RKO (cell line): ENCODE results near the gene CACNG7.
A peak's percentile ranks its signal among the peaks of the same experiment; 100 is the strongest.
"Not testable (repeated sequence)": the region's sequence is repeated elsewhere in the genome, so short reads cannot be mapped to it uniquely, and the experiment has no call there.

ENCODE experiments used
- DNase-seq: peaks from one replicate; pipeline ENCODE4 v3.0.0-alpha.2; 2016; ENCODE audit warnings: low spot score

CACNG7 gene

GRCh38 chr19:53906211-53907192 is 2.6 kb upstream of the CACNG7 start:
- DNase-seq: peak; percentile 51

- no peak for DNase-seq
Observed at GRCh38 chr19:53907193-53907581, 1.9 kb upstream of the CACNG7 start.

- DNase-seq: no peak
Observed at GRCh38 chr19:53907690-53908089, 1.4 kb upstream of the CACNG7 start.

GRCh38 chr19:53908106-53908934 is 758 bp upstream of the CACNG7 start:
- no peak for DNase-seq

GRCh38 chr19:53909471-53910169 is 542 bp downstream of the CACNG7 start:
- no peak for DNase-seq

GRCh38 chr19:53910170-53910518 is 1.1 kb downstream of the CACNG7 start:
- no peak for DNase-seq

GRCh38 chr19:53912653-53913052 is 3.6 kb downstream of the CACNG7 start:
- DNase-seq: no peak

- no peak for DNase-seq
Observed at GRCh38 chr19:53915000-53915399, 5.9 kb downstream of the CACNG7 start.

GRCh38 chr19:53916004-53916403 is 6.9 kb downstream of the CACNG7 start:
- DNase-seq: no peak

GRCh38 chr19:53917356-53917755 is 8.3 kb downstream of the CACNG7 start:
- no peak for DNase-seq

- peak; percentile 78 for DNase-seq
Observed at GRCh38 chr19:53927739-53928138, 18.7 kb downstream of the CACNG7 start.

- DNase-seq: no peak
Observed at GRCh38 chr19:53936029-53936428, 27.0 kb downstream of the CACNG7 start.

GRCh38 chr19:53942001-53942786 is 33.1 kb downstream of the CACNG7 start:
- no peak for DNase-seq

GRCh38 chr19:53944416-53944815 is 35.3 kb downstream of the CACNG7 start:
- DNase-seq: no peak

GRCh38 chr19:53944933-53945332 is 35.9 kb downstream of the CACNG7 start:
- no peak for DNase-seq

- DNase-seq: peak; percentile 73
Observed at GRCh38 chr19:53945441-53945840, 36.4 kb downstream of the CACNG7 start.

GRCh38 chr19:53945998-53946397 is 36.9 kb downstream of the CACNG7 start:
- no peak for DNase-seq

GRCh38 chr19:53947624-53948023 is 38.5 kb downstream of the CACNG7 start:
- DNase-seq: peak; percentile 51

GRCh38 chr19:53948611-53949010 is 39.5 kb downstream of the CACNG7 start:
- not testable (repeated sequence) for DNase-seq

- DNase-seq: no peak
Observed at GRCh38 chr19:53951436-53951835, 42.4 kb downstream of the CACNG7 start.

GRCh38 chr19:53951947-53952346 is 42.9 kb downstream of the CACNG7 start:
- no peak for DNase-seq

- DNase-seq: no peak
Observed at GRCh38 chr19:53953383-53953782, 44.3 kb downstream of the CACNG7 start.
